Heart left ventricle (tissue), 13 donors: Measurements from ENCODE around the gene LCMT1.

ENCODE experiments used
- CTCF ChIP-seq, 12 donors: fragments of 200-600 bp; sonication (generic) in 4 of 12; IDR thresholded peaks; one replicate each; pipeline versions ENCODE4 v1.5.0 to v1.8.0; 2018 to 2022; ENCODE audit warnings: antibody characterized with exemption in 12 of 12, mild to moderate bottlenecking in 5 of 12
- POLR2A ChIP-seq, 2 donors: fragments of 450-650 bp; IDR thresholded peaks; one replicate each; pipeline ENCODE4 v1.6.1; 2017; ENCODE audit warnings: antibody characterized with exemption in 2 of 2, mild to moderate bottlenecking in 2 of 2, moderate library complexity in 2 of 2
- donor health status: ischemic (EF 13 %, LVEDD 7.1; RV severe dilation, severe dysfunction).
- donor health status: DM: no; HTN: yes; CAD: no.
- donor health status: DM: no; HTN: no; CAD: no.
- donor health status: ischemic (EF 25% LVEDD 6.9; RV normal size, moderate dysfunction).
- donor health status: ischemic (EF 25% LVEDD 5.7; RV mildly dilated, moderate dysfunction).
- donor health status: ischemic (EF 35%, LVEDD 5.7; RV mildly dilated, moderate dysfunction).
- donor health status: nonischemic (EF 11% LVEDD 7.7; RV severe dilation, severe dysfunction).
- donor health status: DM: yes; HTN: yes; CAD: no.
- donor health status: PGD.
- donor health status: ischemic (EF 29% LVEDD 5.4; RV normal size, mild dysfunction).
- donor health status: nonischemic (EF 23%, LVEDD 6.1; RV moderate dilation, normal function).

DNA sequence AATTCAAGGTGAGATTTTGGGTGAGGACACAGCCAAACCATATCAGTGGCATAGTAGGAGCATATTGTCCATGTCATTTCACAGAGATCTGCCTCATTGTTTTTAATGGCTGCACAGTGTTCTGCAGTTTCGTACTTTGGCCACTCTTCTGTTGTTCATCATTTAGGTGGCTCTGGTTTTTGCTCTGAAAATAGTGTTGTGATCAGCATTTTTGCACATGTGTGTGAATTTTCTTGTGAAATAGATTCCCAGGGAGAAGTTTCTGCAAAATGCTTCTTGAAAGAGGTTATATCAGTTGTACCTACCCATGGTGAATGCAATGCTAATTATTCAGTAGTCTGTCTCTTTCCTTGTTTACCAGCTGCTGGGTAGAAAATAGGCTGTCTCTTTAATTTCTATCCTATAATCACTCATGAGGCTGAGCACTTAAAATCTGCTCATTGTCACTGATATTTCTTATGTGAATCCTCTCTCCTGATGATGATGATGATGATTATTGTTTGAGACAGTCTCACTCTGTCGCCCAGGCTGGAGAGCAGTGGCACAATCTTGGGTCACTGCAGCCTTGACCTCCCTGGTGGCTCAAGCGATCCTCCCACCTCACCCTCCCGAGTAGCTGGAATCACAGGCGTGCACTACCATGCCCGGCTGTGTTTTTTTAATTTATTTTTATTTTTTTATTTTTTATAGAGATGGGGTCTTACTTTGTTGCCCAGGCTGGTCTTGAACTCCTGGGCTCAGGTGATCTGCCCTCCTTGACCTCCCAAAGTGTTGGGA lies 10.5 kb downstream of the LCMT1 start:
- TF ChIP-seq CTCF (IDR thresholded peaks at IDR 0.05) (no peak), POLR2A (IDR thresholded peaks at IDR 0.05) (no peak)
